Adrenal gland (tissue), 12 donors: ENCODE results near the gene SREBF2. TPM values are rescaled to one million over a fixed set of nuclear protein-coding genes. Genes with fewer than 3 reads are reported as not detected.

Source experiments
- DNase-seq, 7 donors: peaks; one replicate each; pipeline ENCODE4 v3.0.0-alpha.2; 2019 to 2020
- H3K27ac ChIP-seq, 5 donors: fragments of 200-600 bp; sonication (generic) in 4 of 5; 1 replicate in 3 of 5; 2 replicates in 2 of 5; pipeline versions ENCODE4 v1.5.1 to v1.8.0; 2016 to 2020; ENCODE audit warnings: mild to moderate bottlenecking in 1 of 5
- H3K27me3 ChIP-seq: fragments of 200-600 bp; 2 replicates; pipeline ENCODE4 v1.8.0; 2021
- H3K36me3 ChIP-seq, 2 donors: fragments of 200-600 bp; replicated peaks in 1 of 2; 1 replicate in 1 of 2; 2 replicates in 1 of 2; pipeline versions ENCODE4 v1.5.1 to v1.8.0; 2018 to 2022
- H3K4me1 ChIP-seq, 2 donors: fragments of 200-600 bp; replicated peaks in 1 of 2; 1 replicate in 1 of 2; 2 replicates in 1 of 2; pipeline versions ENCODE4 v1.5.1 to v1.8.0; 2018 to 2021
- H3K4me3 ChIP-seq, 4 donors: fragments of 200-600 bp; sonication (generic) in 3 of 4; one replicate each; pipeline ENCODE4 v1.5.1; 2016 to 2018
- H3K9me3 ChIP-seq, 3 donors: fragments of 200-600 bp; sonication (generic) in 1 of 3; replicated peaks in 1 of 3; 1 replicate in 2 of 3; 2 replicates in 1 of 3; pipeline versions ENCODE4 v1.5.1 to v1.8.0; 2016 to 2021
- POLR2A ChIP-seq, 2 donors: fragments of 450-650 bp; IDR thresholded peaks; one replicate each; pipeline ENCODE4 v1.6.1; 2017; ENCODE audit warnings: antibody characterized with exemption in 2 of 2, mild to moderate bottlenecking in 2 of 2, moderate library complexity in 1 of 2
- WGBS, 4 donors: extraction: QIAGEN DNeasy Blood & Tissue Kit in 2 of 4; methylation state at CpG; one replicate each; pipeline versions ENCODE4 v1.1.5 to v1.1.7; 2013 to 2017; 5-methylcytosine and 5-hydroxymethylcytosine counted together
- intact Hi-C, 2 donors: fragments of 100-400 bp; cut with DNase I; formaldehyde crosslinking; loops; one replicate each; pipeline versions ENCODE4 v1.14.1 to v1.15.0; 2022 to 2023
- polyA plus RNA-seq, 3 donors: library from polyadenylated mRNA; stranded (reverse); fragments of 200-250 nt in 2 of 3; fragments of 350-450 nt in 1 of 3; fragmentation: Illumina TruSeq in 1 of 3; extraction: RNeasy Lipid Tissue Mini Kit (QIAGEN cat#74804) in 1 of 3; gene quantifications; one replicate each; pipeline ENCODE4 v1.2.3, GENCODE V29; 2013 to 2014
- total RNA-seq, 9 donors: library from RNA; depleted of rRNA in 4 of 9; stranded (reverse); fragments of >200 nt in 4 of 9; fragments of 120-200 nt in 1 of 9; fragmentation: NEBNext Ultra II Directional in 1 of 9; extraction: Animal tissue kit (Norgen Biotek cat#: 25700) in 1 of 9; gene quantifications; one replicate each; pipeline versions ENCODE4 v1.1.0 to v1.2.4, GENCODE V29; 2013 to 2023
- TF ChIP-seq, protein P1 (sequence below), 6 experiments: fragments of 450-650 bp in 4 of 6; fragments of 200-600 bp in 2 of 6; sonication (generic) in 1 of 6; IDR thresholded peaks; 1 replicate in 5 of 6; 2 replicates in 1 of 6; pipeline versions ENCODE4 v1.5.1 to v1.8.0; 2016 to 2021; ENCODE audit warnings: antibody characterized with exemption in 6 of 6, mild to moderate bottlenecking in 2 of 6, moderate library complexity in 1 of 6
- donor health status: healthy with polysubstance abuse.
- donor health status: Bipolar disorder and iron deficiency.
- donor health status: DM: yes; HTN: yes; CAD: no.
- donor health status: DM: no; HTN: no; CAD: no.
- donor health status: DM: no; HTN: no; CAD: no.
- donor health status: DM: yes; HTN: yes; CAD: no.

The SREBF2 gene
- total and polyA plus RNA-seq, 12 donors, result 67.5 to 263 (median 149) TPM

DNA sequence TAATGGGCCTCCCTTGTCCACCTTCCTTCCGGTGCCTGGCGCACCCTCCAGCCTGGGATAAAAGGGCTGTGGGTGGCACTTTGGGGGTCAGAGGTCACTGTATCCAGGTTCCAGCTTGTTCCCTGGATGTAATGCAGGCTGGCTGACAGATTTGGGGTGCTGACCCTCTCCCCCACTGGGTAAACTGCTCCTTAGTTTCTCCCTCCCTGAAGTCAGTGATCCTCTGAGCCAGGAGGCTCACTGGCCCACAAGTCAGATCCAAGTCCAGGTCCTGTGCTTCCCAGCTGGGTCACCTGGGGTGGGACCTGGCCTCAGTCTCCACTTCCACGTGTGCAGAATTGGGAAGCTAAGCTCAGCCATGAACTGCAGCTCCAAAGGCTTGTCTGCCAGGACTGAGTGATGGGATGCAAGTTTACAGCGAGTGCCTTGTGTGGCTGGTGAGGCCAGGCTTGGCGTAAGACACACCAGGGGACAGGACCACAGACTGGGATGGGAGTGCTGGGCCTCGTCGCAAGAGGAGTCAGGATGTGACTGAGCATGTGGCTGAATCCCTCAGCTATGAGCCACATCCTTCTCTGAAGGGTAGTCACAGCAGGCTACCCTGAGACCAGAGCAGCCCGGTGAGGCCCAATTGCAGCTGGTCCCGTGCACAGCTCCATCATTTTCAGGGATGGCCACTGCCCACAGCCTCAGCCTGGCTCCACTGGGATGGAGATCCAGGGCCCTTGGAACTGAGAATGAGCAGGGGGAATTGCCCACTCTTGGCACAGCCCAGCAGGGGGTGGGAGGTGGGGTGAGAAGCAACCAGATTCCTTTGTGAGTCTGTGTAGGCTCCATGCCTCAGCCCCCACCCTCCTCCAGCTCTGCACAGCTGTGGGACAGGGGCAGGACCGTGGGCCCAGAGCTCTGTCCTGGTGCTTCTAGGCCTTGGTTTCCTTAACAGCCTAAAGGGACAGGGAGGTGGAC, 74.8 kb downstream of the SREBF2 start:
- peak in 2 of 7 donors; percentile 12 to 38 for DNase-seq
- H3K4me1 ChIP-seq, result peaks cover 17 to 32% of the 10 kb centered on the region in 2 donors
- TF ChIP-seq, protein P1, sequence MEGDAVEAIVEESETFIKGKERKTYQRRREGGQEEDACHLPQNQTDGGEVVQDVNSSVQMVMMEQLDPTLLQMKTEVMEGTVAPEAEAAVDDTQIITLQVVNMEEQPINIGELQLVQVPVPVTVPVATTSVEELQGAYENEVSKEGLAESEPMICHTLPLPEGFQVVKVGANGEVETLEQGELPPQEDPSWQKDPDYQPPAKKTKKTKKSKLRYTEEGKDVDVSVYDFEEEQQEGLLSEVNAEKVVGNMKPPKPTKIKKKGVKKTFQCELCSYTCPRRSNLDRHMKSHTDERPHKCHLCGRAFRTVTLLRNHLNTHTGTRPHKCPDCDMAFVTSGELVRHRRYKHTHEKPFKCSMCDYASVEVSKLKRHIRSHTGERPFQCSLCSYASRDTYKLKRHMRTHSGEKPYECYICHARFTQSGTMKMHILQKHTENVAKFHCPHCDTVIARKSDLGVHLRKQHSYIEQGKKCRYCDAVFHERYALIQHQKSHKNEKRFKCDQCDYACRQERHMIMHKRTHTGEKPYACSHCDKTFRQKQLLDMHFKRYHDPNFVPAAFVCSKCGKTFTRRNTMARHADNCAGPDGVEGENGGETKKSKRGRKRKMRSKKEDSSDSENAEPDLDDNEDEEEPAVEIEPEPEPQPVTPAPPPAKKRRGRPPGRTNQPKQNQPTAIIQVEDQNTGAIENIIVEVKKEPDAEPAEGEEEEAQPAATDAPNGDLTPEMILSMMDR (IDR thresholded peaks at IDR 0.05), result no peak
- TF ChIP-seq POLR2A (IDR thresholded peaks at IDR 0.05), result no peak
- 74 to 90% (median 81%) methylated on average over 6 to 10 of the region's 10 CpGs for WGBS, 4 donors
- H3K36me3 ChIP-seq, result peaks cover 0 to 39% of the 10 kb centered on the region in 2 donors
- H3K27ac ChIP-seq, result peak overlapping the region in 4 of 5 donors; percentile 19 to 73 (median 56)
- intact Hi-C loops, result no loop called here
- peaks cover 4% of the 10 kb centered on the region for H3K27me3 ChIP-seq
- no peak overlapping the region for H3K4me3 ChIP-seq
- H3K9me3 ChIP-seq, result no peaks in the 10 kb centered on the region

DNA sequence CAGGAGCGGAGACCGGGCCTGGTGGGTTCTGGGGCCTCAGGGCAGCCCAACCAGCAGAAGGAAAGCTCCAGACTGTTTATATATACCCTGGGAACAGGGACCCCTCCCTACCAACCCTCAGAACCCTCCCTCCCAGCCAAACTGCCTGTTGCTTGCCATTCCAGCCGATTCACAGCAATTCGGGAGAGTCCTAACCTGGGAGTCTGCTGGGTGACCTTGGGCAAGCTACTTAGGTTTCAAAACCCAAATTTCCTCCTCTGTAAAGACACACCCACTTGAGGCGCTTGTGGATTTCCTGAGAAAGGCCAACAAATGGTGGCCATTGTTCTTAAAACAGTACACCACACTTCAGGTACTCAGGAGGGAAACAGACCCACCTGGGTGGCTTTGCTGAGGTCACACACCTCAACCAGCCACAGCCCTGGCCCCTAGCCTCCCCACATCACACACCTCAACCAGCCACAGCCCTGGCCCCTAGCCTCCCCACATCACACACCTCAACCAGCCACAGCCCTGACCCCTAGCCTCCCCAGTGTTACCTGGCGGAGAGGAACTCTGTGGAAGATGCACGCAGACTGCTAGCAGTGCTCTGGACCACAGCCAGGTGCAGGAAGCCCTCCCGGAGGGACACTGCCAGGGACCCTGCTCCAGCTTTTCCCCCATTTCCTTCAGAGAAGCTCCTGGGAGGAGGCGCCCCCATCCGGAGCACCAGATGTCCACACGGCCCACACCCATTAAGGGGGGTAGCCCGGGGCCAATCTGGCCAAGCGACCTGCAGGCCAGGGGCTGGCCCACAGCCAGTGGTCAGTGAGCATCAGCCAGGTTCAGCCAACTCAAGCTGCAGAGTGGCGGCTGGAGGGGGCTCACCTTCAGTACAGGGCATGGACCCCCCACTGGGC, 75.8 kb downstream of the SREBF2 start:
- H3K27me3 ChIP-seq, result peaks cover 4% of the 10 kb centered on the region

DNA sequence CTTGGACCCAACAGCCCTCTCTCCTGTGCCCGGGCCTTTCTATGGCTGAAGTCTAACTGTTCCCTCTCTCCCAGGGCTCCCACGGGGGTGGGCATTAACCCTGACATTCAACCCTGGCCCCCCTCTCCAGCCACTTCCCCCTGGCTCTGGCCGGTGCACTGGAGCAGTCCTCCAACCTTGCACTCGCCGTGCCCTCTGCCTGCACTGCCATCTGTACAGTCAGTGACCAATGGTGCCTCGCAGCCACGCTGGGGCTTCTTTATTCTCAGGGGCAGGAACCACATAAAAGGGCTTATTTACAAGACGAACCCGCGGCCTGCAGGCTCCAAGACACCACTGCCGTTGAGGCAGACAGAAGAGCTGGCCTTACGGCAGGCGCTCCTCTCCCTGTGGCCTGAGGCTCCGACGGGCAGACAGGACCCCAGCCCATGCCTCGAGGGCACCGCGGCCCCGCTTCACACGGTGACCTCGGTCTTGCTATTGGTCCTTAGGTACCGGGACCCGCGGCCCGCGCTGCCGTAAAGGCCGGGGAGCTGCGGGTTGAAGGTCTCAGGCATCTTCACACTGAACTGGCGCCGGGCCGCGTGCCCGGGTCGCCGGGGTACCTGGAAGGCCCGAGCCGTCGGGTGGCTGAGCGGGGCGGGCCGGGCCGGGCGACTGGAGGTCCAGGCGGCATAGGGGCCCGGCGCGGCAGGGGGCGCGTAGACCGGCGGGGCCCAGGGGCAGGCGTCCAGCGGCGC, 76.6 kb downstream of the SREBF2 start:
- WGBS, 4 donors, result 29 to 46% (median 35%) methylated on average over 3 to 55 of the region's 55 CpGs

More for the DNA sequence above, 75.8 kb downstream of the SREBF2 start:
- no peaks in the 10 kb centered on the region for H3K9me3 ChIP-seq
- DNase-seq, result peak in 3 of 7 donors; percentile 47 to 62 (median 59)
- intact Hi-C loops, result no loop called here
- peaks cover 19 to 32% of the 10 kb centered on the region in 2 donors for H3K4me1 ChIP-seq
- H3K36me3 ChIP-seq, result peaks cover 0 to 30% of the 10 kb centered on the region in 2 donors
- peak overlapping the region in 4 of 5 donors; percentile 19 to 73 (median 62) for H3K27ac ChIP-seq
- no peak overlapping the region for H3K4me3 ChIP-seq
- TF ChIP-seq POLR2A (IDR thresholded peaks at IDR 0.05), result no peak
- TF ChIP-seq, protein P1 (IDR thresholded peaks at IDR 0.05), result no peak
- WGBS, 4 donors, result 37 to 59% (median 53%) methylated on average over 7 to 14 of the region's 14 CpGs

More for the DNA sequence above, 76.6 kb downstream of the SREBF2 start:
- Histone ChIP-seq H3K27ac (peak overlapping the region in 3 of 5 donors; percentile 59 to 73 (median 64)), H3K27me3 (peaks cover 4% of the 10 kb centered on the region), H3K4me3 (peak overlapping the region in 1 of 4 donors; percentile 49), H3K9me3 (no peaks in the 10 kb centered on the region), H3K4me1 (peaks cover 24 to 32% of the 10 kb centered on the region in 2 donors), H3K36me3 (peaks cover 0 to 22% of the 10 kb centered on the region in 2 donors)
- intact Hi-C loops, result no loop called here
- peak in 2 of 7 donors; percentile 37 to 44 for DNase-seq
- TF ChIP-seq, protein P1 (IDR thresholded peaks at IDR 0.05), result no peak
- TF ChIP-seq POLR2A (IDR thresholded peaks at IDR 0.05), result no peak
